ENCODE results near the gene DOCK6.
"Not testable (repeated sequence)": the region's sequence is repeated elsewhere in the genome, so short reads cannot be mapped to it uniquely, and the experiment has no call there.

The DOCK6 gene

GRCh38 chr19:11194656-11195558, 67.4 kb downstream of the DOCK6 start:
- no peak for DNase-seq

GRCh38 chr19:11194173-11194572, 68.2 kb downstream of the DOCK6 start:
- DNase-seq: no peak

GRCh38 chr19:11192957-11193939, 69.1 kb downstream of the DOCK6 start:
- no peak for DNase-seq

- no peak for DNase-seq
Measured at GRCh38 chr19:11191934-11192333, 70.4 kb downstream of the DOCK6 start.

GRCh38 chr19:11191273-11191755, 71.0 kb downstream of the DOCK6 start:
- peak in 1 of 2 experiments; percentile 13 for DNase-seq

- no peak for DNase-seq
Measured at GRCh38 chr19:11190501-11190900, 71.8 kb downstream of the DOCK6 start.

- DNase-seq: no peak
Measured at GRCh38 chr19:11187441-11187840, 74.9 kb downstream of the DOCK6 start.

GRCh38 chr19:11182994-11183393, 79.3 kb downstream of the DOCK6 start:
- no peak for DNase-seq

- no peak for DNase-seq
Measured at GRCh38 chr19:11181488-11181887, 80.8 kb downstream of the DOCK6 start.

- not testable (repeated sequence) for DNase-seq
Measured at GRCh38 chr19:11180975-11181374, 81.3 kb downstream of the DOCK6 start.

GRCh38 chr19:11180346-11180745, 82.0 kb downstream of the DOCK6 start:
- DNase-seq: no peak

- DNase-seq: no peak
Measured at GRCh38 chr19:11179716-11180297, 82.5 kb downstream of the DOCK6 start.

- DNase-seq: not testable (repeated sequence)
Measured at GRCh38 chr19:11179145-11179465, 83.2 kb downstream of the DOCK6 start.

- DNase-seq: no peak
Measured at GRCh38 chr19:11177592-11177991, 84.7 kb downstream of the DOCK6 start.

- DNase-seq: no peak
Measured at GRCh38 chr19:11176466-11177193, 85.7 kb downstream of the DOCK6 start.

- no peak for DNase-seq
Measured at GRCh38 chr19:11175920-11176319, 86.4 kb downstream of the DOCK6 start.

- DNase-seq: no peak
Measured at GRCh38 chr19:11174336-11174735, 88.0 kb downstream of the DOCK6 start.

GRCh38 chr19:11173516-11174155, 88.7 kb downstream of the DOCK6 start:
- DNase-seq: no peak

- DNase-seq: no peak
Measured at GRCh38 chr19:11172576-11172975, 89.7 kb downstream of the DOCK6 start.

- no peak for DNase-seq
Measured at GRCh38 chr19:11171144-11171543, 91.2 kb downstream of the DOCK6 start.

GRCh38 chr19:11169896-11170678, 92.2 kb downstream of the DOCK6 start:
- DNase-seq: no peak
